WERI-Rb-1 (cell line): ENCODE data around the gene FNDC3B.

Experiments
- DNase-seq: peaks from one replicate; pipeline ENCODE4 v3.0.0-alpha.2; 2020
- H3K27ac ChIP-seq: fragments of 250-450 bp; sonication (Bioruptor Pico); 2 replicates; pipeline ENCODE4 v1.5.1; 2020; ENCODE audit warnings: mild to moderate bottlenecking, moderate library complexity
- H3K27me3 ChIP-seq: fragments of 250-450 bp; sonication (Bioruptor Pico); 2 replicates; pipeline ENCODE4 v1.5.1; 2021; ENCODE audit warnings: mild to moderate bottlenecking, low read depth, moderate library complexity; ENCODE audit not compliant: insufficient read depth, severe bottlenecking
- H3K36me3 ChIP-seq: fragments of 250-450 bp; sonication (Bioruptor Pico); 2 replicates; pipeline ENCODE4 v1.5.1; 2020; ENCODE audit warnings: mild to moderate bottlenecking, moderate library complexity
- H3K4me3 ChIP-seq: 2 replicates; pipeline ENCODE4 v1.5.1; 2011; ENCODE audit warnings: low read depth, mild to moderate bottlenecking, control low read depth, low read length
- H3K9me3 ChIP-seq: fragments of 250-450 bp; sonication (Bioruptor Pico); 2 replicates; pipeline ENCODE4 v1.5.1; 2021; ENCODE audit warnings: mild to moderate bottlenecking, moderate library complexity; ENCODE audit not compliant: severe bottlenecking
- CTCF ChIP-seq: IDR thresholded peaks from 2 replicates; pipeline ENCODE4 v1.5.1; 2011; ENCODE audit warnings: low read depth, mild to moderate bottlenecking, control low read depth, inconsistent platforms, low read length

FNDC3B gene

GRCh38 chr3:172271386-172271976 lies 232.1 kb downstream of the FNDC3B start:
- no peak overlapping the region for H3K4me3 ChIP-seq
- no peak for TF ChIP-seq CTCF
- H3K9me3 ChIP-seq = no peaks in the 10 kb centered on the region
- H3K36me3 ChIP-seq = no peaks in the 10 kb centered on the region
- DNase-seq = no peak
- no peaks in the 10 kb centered on the region for H3K27me3 ChIP-seq
- H3K27ac ChIP-seq = no peak overlapping the region

- no peak overlapping the region for H3K4me3 ChIP-seq
- H3K9me3 ChIP-seq = no peaks in the 10 kb centered on the region
- no peak for DNase-seq
- TF ChIP-seq CTCF = no peak
- H3K27me3 ChIP-seq = no peaks in the 10 kb centered on the region
- H3K36me3 ChIP-seq = no peaks in the 10 kb centered on the region; the same call in 1 of the 2 replicates
- no peak overlapping the region for H3K27ac ChIP-seq
Measured at GRCh38 chr3:172272698-172273097, 233.3 kb downstream of the FNDC3B start.

- DNase-seq = no peak
- Histone ChIP-seq H3K4me3 (no peak overlapping the region), H3K27me3 (no peaks in the 10 kb centered on the region), H3K9me3 (no peaks in the 10 kb centered on the region), H3K27ac (no peak overlapping the region), H3K36me3 (no peaks in the 10 kb centered on the region; the same call in 1 of the 2 replicates)
- no peak for TF ChIP-seq CTCF
Measured at GRCh38 chr3:172273378-172273777, 234.0 kb downstream of the FNDC3B start.

GRCh38 chr3:172274906-172275305 lies 235.5 kb downstream of the FNDC3B start:
- Histone ChIP-seq H3K27ac (no peak overlapping the region), H3K9me3 (no peaks in the 10 kb centered on the region), H3K36me3 (no peaks in the 10 kb centered on the region; the same call in 1 of the 2 replicates), H3K27me3 (no peaks in the 10 kb centered on the region), H3K4me3 (no peak overlapping the region)
- no peak for TF ChIP-seq CTCF
- no peak for DNase-seq

- TF ChIP-seq CTCF = no peak
- Histone ChIP-seq H3K27ac (no peak overlapping the region), H3K4me3 (no peak overlapping the region), H3K27me3 (no peaks in the 10 kb centered on the region), H3K36me3 (no peaks in the 10 kb centered on the region; the same call in 1 of the 2 replicates), H3K9me3 (no peaks in the 10 kb centered on the region)
- no peak for DNase-seq
Measured at GRCh38 chr3:172275586-172275985, 236.2 kb downstream of the FNDC3B start.

GRCh38 chr3:172276103-172276502 lies 236.7 kb downstream of the FNDC3B start:
- H3K4me3 ChIP-seq = no peak overlapping the region
- H3K27ac ChIP-seq = no peak overlapping the region
- TF ChIP-seq CTCF = no peak
- H3K9me3 ChIP-seq = no peaks in the 10 kb centered on the region
- no peaks in the 10 kb centered on the region for H3K27me3 ChIP-seq
- DNase-seq = no peak
- H3K36me3 ChIP-seq = no peaks in the 10 kb centered on the region; the same call in 1 of the 2 replicates
